Common myeloid progenitor, CD34-positive (primary cell): Measurements from ENCODE around the gene DNAJC2.

Experiments
- CTCF ChIA-PET: fragments of 350-600 bp; sonication (Branson Sonifier 250); formaldehyde crosslinking; loops from one replicate; lab custom pipeline; 2021; ENCODE audit warnings: antibody characterized with exemption; lab: Charles Lee
- POLR2A ChIA-PET: fragments of 350-600 bp; sonication (Branson Sonifier 250); formaldehyde crosslinking; loops from one replicate; lab custom pipeline; 2021; ENCODE audit warnings: antibody characterized with exemption; lab: Charles Lee
- DNase-seq, 3 donors: peaks; one replicate each; pipeline versions ENCODE4 v3.0.0 to v3.0.0-alpha.2; 2013
- H3K27ac ChIP-seq, 2 experiments: 1 replicate in 1 of 2; 2 replicates in 1 of 2; pipeline ENCODE4 v1.7.0; 2013; ENCODE audit warnings: inconsistent platforms in 2 of 2, low read length in 2 of 2, mild to moderate bottlenecking in 2 of 2, low read depth in 1 of 2, moderate library complexity in 1 of 2; ENCODE audit not compliant: severe bottlenecking in 2 of 2, insufficient read depth in 1 of 2, poor library complexity in 1 of 2
- H3K27me3 ChIP-seq, 5 experiments: replicated peaks in 2 of 5; 1 replicate in 3 of 5; 2 replicates in 2 of 5; pipeline versions ENCODE4 v1.6.1 to v1.7.0; 2013; ENCODE audit warnings: low read length in 4 of 5, mild to moderate bottlenecking in 2 of 5, moderate library complexity in 2 of 5, inconsistent platforms in 1 of 5; ENCODE audit not compliant: insufficient read depth in 5 of 5, control insufficient read depth in 4 of 5
- H3K36me3 ChIP-seq, 4 experiments: 1 replicate in 2 of 4; 2 replicates in 2 of 4; pipeline versions ENCODE4 v1.6.1 to v1.7.0; 2013; ENCODE audit warnings: low read length in 3 of 4, control low read depth in 1 of 4, mild to moderate bottlenecking in 1 of 4; ENCODE audit not compliant: control insufficient read depth in 4 of 4, insufficient read depth in 4 of 4
- H3K4me1 ChIP-seq, 4 experiments: 1 replicate in 3 of 4; 2 replicates in 1 of 4; pipeline versions ENCODE4 v1.6.1 to v1.7.1; 2013; ENCODE audit warnings: low read length in 3 of 4, mild to moderate bottlenecking in 3 of 4, control low read depth in 1 of 4, inconsistent platforms in 1 of 4, moderate library complexity in 1 of 4; ENCODE audit not compliant: control insufficient read depth in 4 of 4, insufficient read depth in 4 of 4; ENCODE audit errors: control extremely low read depth in 1 of 4
- H3K4me3 ChIP-seq, 7 experiments: 1 replicate in 4 of 7; 2 replicates in 3 of 7; pipeline versions ENCODE4 v1.5.1 to v1.7.0; 2013; ENCODE audit warnings: mild to moderate bottlenecking in 7 of 7, low read length in 6 of 7, moderate library complexity in 6 of 7, inconsistent platforms in 2 of 7, low read depth in 2 of 7, control low read depth in 1 of 7; ENCODE audit not compliant: insufficient read depth in 4 of 7, control insufficient read depth in 1 of 7; ENCODE audit errors: extremely low read depth in 1 of 7
- H3K9me3 ChIP-seq, 5 experiments: 1 replicate in 4 of 5; 2 replicates in 1 of 5; pipeline versions ENCODE4 v1.6.1 to v1.7.1; 2013; ENCODE audit warnings: low read length in 4 of 5, mild to moderate bottlenecking in 2 of 5, inconsistent platforms in 1 of 5, low read depth in 1 of 5, moderate library complexity in 1 of 5; ENCODE audit not compliant: control insufficient read depth in 4 of 5, insufficient read depth in 2 of 5; ENCODE audit errors: control extremely low read depth in 1 of 5
- WGBS: methylation state at CpG from one replicate; pipeline ENCODE4 v1.1.5; 2013; ENCODE audit not compliant: insufficient coverage; 5-methylcytosine and 5-hydroxymethylcytosine counted together

DNAJC2 gene

GRCh38 chr7:103307503-103308231 is 36.9 kb downstream of the DNAJC2 start:
- H3K4me1 ChIP-seq: no peaks in the 10 kb centered on the region
- H3K4me3 ChIP-seq: no peak overlapping the region
- H3K9me3 ChIP-seq: no peaks in the 10 kb centered on the region
- DNase-seq: peak in 1 of 3 donors; percentile 8
- WGBS: 100% methylated on average over 1 of the region's 3 CpGs
- H3K27ac ChIP-seq: no peak overlapping the region
- CTCF ChIA-PET: interaction anchor here (0.8 to 1.8 kb wide), 2 partner anchors 10 to 97 kb away, joined by 4 to 13 read pairs; partner anchors contain the start of gene PMPCB
- POLR2A ChIA-PET: no interaction called here
- no peaks in the 10 kb centered on the region for H3K27me3 ChIP-seq
- peaks cover 22 to 94% (median 49%) of the 10 kb centered on the region in 4 experiments for H3K36me3 ChIP-seq

- H3K27ac ChIP-seq: no peak overlapping the region
- H3K4me1 ChIP-seq: peaks cover 2 to 15% (median 7%) of the 10 kb centered on the region in 4 experiments
- H3K4me3 ChIP-seq: no peak overlapping the region
- no peak for DNase-seq
- H3K36me3 ChIP-seq: peaks cover 15 to 72% (median 39%) of the 10 kb centered on the region in 4 experiments
- ChIA-PET POLR2A (no interaction called here), CTCF (interaction anchor here (0.6 to 1.4 kb wide), 3 partner anchors 16 to 113 kb away, joined by 3 read pairs; no protein-coding TSS in a partner anchor)
- WGBS: no CpG with 5 or more reads among the region's 2 CpGs
- H3K9me3 ChIP-seq: no peaks in the 10 kb centered on the region
- no peaks in the 10 kb centered on the region for H3K27me3 ChIP-seq
Measured at GRCh38 chr7:103301441-103301840, 43.1 kb downstream of the DNAJC2 start.

GRCh38 chr7:103299660-103300059 is 44.9 kb downstream of the DNAJC2 start:
- peaks cover 7 to 55% (median 31%) of the 10 kb centered on the region in 4 experiments for H3K36me3 ChIP-seq
- DNase-seq: no peak
- no peaks in the 10 kb centered on the region for H3K9me3 ChIP-seq
- 100% methylated on average over 1 of the region's 6 CpGs for WGBS
- ChIA-PET POLR2A (no interaction called here), CTCF (interaction anchor here (1.1 kb wide), 2 partner anchors 12 to 13 kb away, joined by 3 read pairs; no protein-coding TSS in a partner anchor)
- H3K4me1 ChIP-seq: peaks cover 2 to 15% (median 7%) of the 10 kb centered on the region in 4 experiments
- peak overlapping the region in 1 of 2 experiments; percentile 10 for H3K27ac ChIP-seq
- no peaks in the 10 kb centered on the region for H3K27me3 ChIP-seq
- H3K4me3 ChIP-seq: no peak overlapping the region

- no peaks in the 10 kb centered on the region for H3K27me3 ChIP-seq
- H3K4me3 ChIP-seq: peak overlapping the region; percentile 68 to 94 (median 89)
- POLR2A ChIA-PET: no interaction called here
- DNase-seq: no peak
- peaks cover 0 to 37% (median 22%) of the 10 kb centered on the region in 4 experiments for H3K36me3 ChIP-seq
- CTCF ChIA-PET: interaction anchor here (1.2 to 3.1 kb wide), 4 partner anchors 10 to 109 kb away, joined by 3 to 13 read pairs (median 6); no protein-coding TSS in a partner anchor
- no peaks in the 10 kb centered on the region for H3K9me3 ChIP-seq
- H3K27ac ChIP-seq: peak overlapping the region; percentile 60 to 88
- H3K4me1 ChIP-seq: peaks cover 2 to 15% (median 7%) of the 10 kb centered on the region in 4 experiments
- 0% methylated on average over 4 of the region's 7 CpGs for WGBS
Measured at GRCh38 chr7:103297837-103298179, 46.8 kb downstream of the DNAJC2 start.

GRCh38 chr7:103296901-103297836 is 47.4 kb downstream of the DNAJC2 start, which contains the start of gene PMPCB:
Gene PMPCB, plus strand, starts transcription at chr7:103297435. Its CDS starts 25 bp downstream, at chr7:103297460.
- ChIA-PET POLR2A (no interaction called here), CTCF (interaction anchor here (0.8 to 3.1 kb wide), 7 partner anchors 8 to 109 kb away, joined by 3 to 13 read pairs (median 4); no protein-coding TSS in a partner anchor)
- Histone ChIP-seq H3K4me1 (peaks cover 2 to 15% (median 7%) of the 10 kb centered on the region in 4 experiments), H3K9me3 (no peaks in the 10 kb centered on the region), H3K27me3 (no peaks in the 10 kb centered on the region), H3K27ac (peak within 1 kb of the TSS; percentile 60 to 88), H3K36me3 (peaks cover 0 to 31% (median 19%) of the 10 kb centered on the region in 4 experiments), H3K4me3 (peak within 1 kb of the TSS; percentile 68 to 94 (median 89))
- WGBS: 3% methylated on average over 43 of the region's 52 CpGs
- peak; percentile 92 to 96 (median 95) for DNase-seq

- no peak overlapping the region for H3K27ac ChIP-seq
- peaks cover 0 to 3% (median 0%) of the 10 kb centered on the region in 5 experiments for H3K27me3 ChIP-seq
- ChIA-PET CTCF (interaction anchor here (1.2 kb wide), 1 partner anchor 112 kb away, joined by 3 read pairs; no protein-coding TSS in a partner anchor), POLR2A (no interaction called here)
- DNase-seq: no peak
- H3K4me1 ChIP-seq: peaks cover 2 to 11% (median 6%) of the 10 kb centered on the region in 4 experiments
- no peaks in the 10 kb centered on the region for H3K9me3 ChIP-seq
- no peak overlapping the region for H3K4me3 ChIP-seq
- H3K36me3 ChIP-seq: no peaks in the 10 kb centered on the region
- WGBS: no CpG with 5 or more reads among the region's 1 CpG
Measured at GRCh38 chr7:103293526-103293925, 51.0 kb downstream of the DNAJC2 start.
